Measurements from ENCODE around the gene KCNH2. TPM values are rescaled to one million over a fixed set of nuclear protein-coding genes. Genes with fewer than 3 reads are reported as not detected.

The KCNH2 gene
- total and polyA plus RNA-seq, 10 of the 15 experiments (the other 5 are each of a cell fraction or from before 2014, with no cell fraction given): 0.04 to 0.24 (median 0.17) TPM; not detected in 6

DNA sequence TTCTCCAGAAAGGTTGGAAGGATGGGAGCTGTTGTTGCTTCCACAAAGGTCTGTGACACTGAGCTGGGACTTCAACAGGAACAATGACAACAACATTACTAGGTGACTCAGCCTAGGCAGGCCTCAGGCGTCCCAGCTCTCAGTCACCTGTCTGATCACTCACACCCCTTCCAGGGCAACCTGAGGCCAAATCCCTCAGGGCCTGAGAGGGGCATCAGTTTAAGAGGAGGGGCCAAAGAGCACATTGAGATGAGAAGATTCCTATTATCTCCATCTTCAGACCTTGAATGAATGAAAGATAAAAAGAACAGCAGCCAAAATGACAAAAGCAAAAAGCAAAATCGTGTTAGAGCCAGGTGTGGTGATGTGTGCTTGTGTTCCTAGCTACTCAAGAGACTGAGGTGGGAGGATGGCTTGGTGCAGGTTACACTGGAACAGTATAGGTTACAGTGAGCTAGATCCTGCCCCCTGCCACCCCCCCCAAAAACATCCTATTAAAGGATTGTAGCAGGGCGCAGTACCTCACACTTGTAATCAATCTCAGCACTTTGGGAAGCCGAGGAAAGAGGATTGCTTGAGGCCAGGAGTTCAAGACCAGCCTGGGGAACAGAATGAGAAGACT lies 46.4 kb upstream of the KCNH2 start, which contains the start of gene ATG9B:
Gene ATG9B (minus strand): TSS at position 60 of the 622 bp plus-strand sequence. CDS start 71 bp downstream, outside the sequence.
- ChIA-PET SMC1A (ENCODE audit: uncharacterized antibody, unreplicated experiment) (no interaction called here), RAD21 (ENCODE audit: unreplicated experiment) (no interaction called here), POLR2A (interaction anchor here (0.7 kb wide), 1 partner anchor 243 kb away, joined by 4 read pairs; no protein-coding TSS in a partner anchor), CTCF (interaction anchor here (6.0 kb wide), 1 partner anchor 15 kb away, joined by 35 read pairs; no protein-coding TSS in a partner anchor)
- H3K9ac ChIP-seq (ENCODE audit: control insufficient read depth, insufficient read depth, low read length): no peak within 1 kb of the TSS
- H3K4me3 ChIP-seq: no peak within 1 kb of the TSS
- H3K27ac ChIP-seq (ENCODE audit: control insufficient read depth, insufficient read depth): no peak within 1 kb of the TSS
- 22% methylated on average over 4 of the region's 4 CpGs for WGBS (ENCODE audit: insufficient coverage, insufficient replicate concordance, low lambda C conversion rate, missing lambda C conversion rate)
- TF ChIP-seq FOXK2 (IDR thresholded peaks at IDR 0.05): no peak
- TF ChIP-seq EED (IDR thresholded peaks at IDR 0.05; ENCODE audit: low read depth): no peak
- TF ChIP-seq RBBP5 (conservative IDR thresholded peaks at IDR 0.05): no peak
- no peak for TF ChIP-seq RAD21 (IDR thresholded peaks at IDR 0.05; ENCODE audit: insufficient read depth, low read depth, low read length)
- no peak for TF ChIP-seq RCOR1 (conservative IDR thresholded peaks at IDR 0.05; ENCODE audit: low read depth, low read length)
- no peak for TF ChIP-seq POLR2AphosphoS2 (IDR thresholded peaks at IDR 0.05; ENCODE audit: low read depth, low read length)
- TF ChIP-seq ZSCAN29 (IDR thresholded peaks at IDR 0.05): no peak
- TF ChIP-seq, protein P1, sequence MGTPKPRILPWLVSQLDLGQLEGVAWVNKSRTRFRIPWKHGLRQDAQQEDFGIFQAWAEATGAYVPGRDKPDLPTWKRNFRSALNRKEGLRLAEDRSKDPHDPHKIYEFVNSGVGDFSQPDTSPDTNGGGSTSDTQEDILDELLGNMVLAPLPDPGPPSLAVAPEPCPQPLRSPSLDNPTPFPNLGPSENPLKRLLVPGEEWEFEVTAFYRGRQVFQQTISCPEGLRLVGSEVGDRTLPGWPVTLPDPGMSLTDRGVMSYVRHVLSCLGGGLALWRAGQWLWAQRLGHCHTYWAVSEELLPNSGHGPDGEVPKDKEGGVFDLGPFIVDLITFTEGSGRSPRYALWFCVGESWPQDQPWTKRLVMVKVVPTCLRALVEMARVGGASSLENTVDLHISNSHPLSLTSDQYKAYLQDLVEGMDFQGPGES (IDR thresholded peaks at IDR 0.05): no peak
- TF ChIP-seq TCF7 (IDR thresholded peaks at IDR 0.05; ENCODE audit: borderline replicate concordance): no peak
- TF ChIP-seq ZNF384 (IDR thresholded peaks at IDR 0.05; ENCODE audit: borderline replicate concordance, low read depth, low read length): no peak
- TF ChIP-seq, protein P2, sequence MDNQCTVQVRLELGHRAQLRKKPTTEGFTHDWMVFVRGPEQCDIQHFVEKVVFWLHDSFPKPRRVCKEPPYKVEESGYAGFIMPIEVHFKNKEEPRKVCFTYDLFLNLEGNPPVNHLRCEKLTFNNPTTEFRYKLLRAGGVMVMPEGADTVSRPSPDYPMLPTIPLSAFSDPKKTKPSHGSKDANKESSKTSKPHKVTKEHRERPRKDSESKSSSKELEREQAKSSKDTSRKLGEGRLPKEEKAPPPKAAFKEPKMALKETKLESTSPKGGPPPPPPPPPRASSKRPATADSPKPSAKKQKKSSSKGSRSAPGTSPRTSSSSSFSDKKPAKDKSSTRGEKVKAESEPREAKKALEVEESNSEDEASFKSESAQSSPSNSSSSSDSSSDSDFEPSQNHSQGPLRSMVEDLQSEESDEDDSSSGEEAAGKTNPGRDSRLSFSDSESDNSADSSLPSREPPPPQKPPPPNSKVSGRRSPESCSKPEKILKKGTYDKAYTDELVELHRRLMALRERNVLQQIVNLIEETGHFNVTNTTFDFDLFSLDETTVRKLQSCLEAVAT (IDR thresholded peaks at IDR 0.05): no peak
- TF ChIP-seq RELA (IDR thresholded peaks at IDR 0.05; ENCODE audit: borderline replicate concordance, partially characterized antibody): no peak
- no peak for TF ChIP-seq CBX5 (IDR thresholded peaks at IDR 0.05; ENCODE audit: low read depth)
- TF ChIP-seq, protein P3, sequence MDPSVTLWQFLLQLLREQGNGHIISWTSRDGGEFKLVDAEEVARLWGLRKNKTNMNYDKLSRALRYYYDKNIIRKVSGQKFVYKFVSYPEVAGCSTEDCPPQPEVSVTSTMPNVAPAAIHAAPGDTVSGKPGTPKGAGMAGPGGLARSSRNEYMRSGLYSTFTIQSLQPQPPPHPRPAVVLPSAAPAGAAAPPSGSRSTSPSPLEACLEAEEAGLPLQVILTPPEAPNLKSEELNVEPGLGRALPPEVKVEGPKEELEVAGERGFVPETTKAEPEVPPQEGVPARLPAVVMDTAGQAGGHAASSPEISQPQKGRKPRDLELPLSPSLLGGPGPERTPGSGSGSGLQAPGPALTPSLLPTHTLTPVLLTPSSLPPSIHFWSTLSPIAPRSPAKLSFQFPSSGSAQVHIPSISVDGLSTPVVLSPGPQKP (IDR thresholded peaks at IDR 0.05; ENCODE audit: low read depth, low read length): no peak
- TF ChIP-seq SRF (IDR thresholded peaks at IDR 0.05; ENCODE audit: low read depth in 2 of 2, low read length in 2 of 2): no peak
- TF ChIP-seq WRNIP1 (IDR thresholded peaks at IDR 0.05; ENCODE audit: borderline replicate concordance, low read depth, low read length): no peak
- TF ChIP-seq ATF7 (IDR thresholded peaks at IDR 0.05; ENCODE audit: low read depth): no peak
- TF ChIP-seq CHD1 (IDR thresholded peaks at IDR 0.05; ENCODE audit: low read depth, low read length): no peak
- TF ChIP-seq, protein P4, sequence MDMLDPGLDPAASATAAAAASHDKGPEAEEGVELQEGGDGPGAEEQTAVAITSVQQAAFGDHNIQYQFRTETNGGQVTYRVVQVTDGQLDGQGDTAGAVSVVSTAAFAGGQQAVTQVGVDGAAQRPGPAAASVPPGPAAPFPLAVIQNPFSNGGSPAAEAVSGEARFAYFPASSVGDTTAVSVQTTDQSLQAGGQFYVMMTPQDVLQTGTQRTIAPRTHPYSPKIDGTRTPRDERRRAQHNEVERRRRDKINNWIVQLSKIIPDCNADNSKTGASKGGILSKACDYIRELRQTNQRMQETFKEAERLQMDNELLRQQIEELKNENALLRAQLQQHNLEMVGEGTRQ (IDR thresholded peaks at IDR 0.05; ENCODE audit: borderline replicate concordance, low read depth, low read length): no peak
- TF ChIP-seq ESRRA (IDR thresholded peaks at IDR 0.05; ENCODE audit: low read length): no peak
- H3K4me2 ChIP-seq (ENCODE audit: control insufficient read depth, insufficient read depth): no peak within 1 kb of the TSS
- DNase-seq (ENCODE audit: low read depth, low spot score) (no peak), ATAC-seq (no peak), FAIRE-seq (no peak)
- in situ Hi-C loops (cut with MboI) (no loop called here), intact Hi-C loops (cut with micrococcal nuclease; ENCODE audit: unreplicated experiment) (no loop called here)
- no peaks in the 10 kb centered on the region for H4K20me1 ChIP-seq (ENCODE audit: control insufficient read depth, insufficient read depth)
- no peak within 1 kb of the TSS for H2AFZ ChIP-seq (ENCODE audit: control insufficient read depth, low read depth, low read length)
- H3K9me3 ChIP-seq (replicated peaks; ENCODE audit: control insufficient read depth, insufficient read depth, low read length): no peaks in the 10 kb centered on the region
- no TSS peak for BruUV-seq (replicated peaks)
- no peaks in the 10 kb centered on the region for H3K79me2 ChIP-seq (ENCODE audit: control insufficient read depth, insufficient read depth, low read length)
- peaks cover 2 to 4% of the 10 kb centered on the region in 2 experiments; a peak in 3 of 4 replicates for H3K27me3 ChIP-seq (replicated peaks in 1 of 2; ENCODE audit: control insufficient read depth in 2 of 2, insufficient read depth in 2 of 2, low read length in 1 of 2)
- no peaks in the 10 kb centered on the region for H3K4me1 ChIP-seq (ENCODE audit: control insufficient read depth, insufficient read depth, low read length)
- no peaks in the 10 kb centered on the region for H3K36me3 ChIP-seq (ENCODE audit: control insufficient read depth in 2 of 2, insufficient read depth in 2 of 2, low read length in 1 of 2)
